Suprapubic skin (tissue), 4 donors: ENCODE results near the gene BZW1. TPM values are rescaled to one million over a fixed set of nuclear protein-coding genes. Genes with fewer than 3 reads are reported as not detected.

ENCODE experiments used
- DNase-seq, 2 donors: peaks; one replicate each; pipeline ENCODE4 v3.0.0-alpha.2; 2019; ENCODE audit warnings: low spot score in 2 of 2
- H3K27ac ChIP-seq: fragments of 200-600 bp; sonication (generic); one replicate; pipeline ENCODE4 v1.5.1; 2019
- H3K27me3 ChIP-seq: fragments of 200-600 bp; sonication (generic); one replicate; pipeline ENCODE4 v1.5.1; 2019
- H3K36me3 ChIP-seq: fragments of 200-600 bp; sonication (generic); one replicate; pipeline ENCODE4 v1.5.1; 2019
- H3K4me1 ChIP-seq: fragments of 200-600 bp; sonication (generic); one replicate; pipeline ENCODE4 v1.5.1; 2019
- H3K4me3 ChIP-seq: fragments of 200-600 bp; sonication (generic); one replicate; pipeline ENCODE4 v1.5.1; 2019; ENCODE audit warnings: mild to moderate bottlenecking
- H3K9me3 ChIP-seq: fragments of 200-600 bp; sonication (generic); one replicate; pipeline ENCODE4 v1.5.1; 2019
- CTCF ChIP-seq, 2 donors: fragments of 200-600 bp in 1 of 2; fragments of 450-650 bp in 1 of 2; sonication (generic) in 1 of 2; IDR thresholded peaks; one replicate each; pipeline ENCODE4 v1.5.1; 2016 to 2019; ENCODE audit warnings: antibody characterized with exemption in 2 of 2, mild to moderate bottlenecking in 1 of 2, moderate library complexity in 1 of 2
- EP300 ChIP-seq: sonication (generic); formaldehyde crosslinking; IDR thresholded peaks from one replicate; pipeline ENCODE4 v1.6.1; 2017; ENCODE audit warnings: antibody characterized with exemption
- POLR2A ChIP-seq, 2 donors: fragments of 450-650 bp; IDR thresholded peaks; one replicate each; pipeline ENCODE4 v1.6.1; 2017; ENCODE audit warnings: antibody characterized with exemption in 2 of 2, mild to moderate bottlenecking in 2 of 2, moderate library complexity in 2 of 2
- POLR2AphosphoS5 ChIP-seq, 3 donors: sonication (generic); formaldehyde crosslinking; IDR thresholded peaks; one replicate each; pipeline ENCODE4 v1.6.1; 2017; ENCODE audit warnings: antibody characterized with exemption in 3 of 3
- WGBS: methylation state at CpG from one replicate; pipeline ENCODE4 v1.1.5; 2018; 5-methylcytosine and 5-hydroxymethylcytosine counted together
- total RNA-seq, 4 donors: library from RNA; depleted of rRNA; stranded (reverse); fragments of >200 nt; gene quantifications; one replicate each; pipeline ENCODE4 v1.1.0, GENCODE V29; 2016

The BZW1 gene
- total RNA-seq, 4 donors from 2014 or later: 103 to 215 (median 137) TPM

GRCh38 chr2:200828572-200829257 is 17.0 kb downstream of the BZW1 start:
- no peak for DNase-seq
- H3K9me3 ChIP-seq: no peaks in the 10 kb centered on the region
- H3K36me3 ChIP-seq: peaks cover 9% of the 10 kb centered on the region
- WGBS: 96% methylated on average over 9 of the region's 9 CpGs
- TF ChIP-seq EP300 (no peak), POLR2AphosphoS5 (IDR thresholded peaks at IDR 0.05) (no peak), POLR2A (IDR thresholded peaks at IDR 0.05) (no peak), CTCF (IDR thresholded peaks at IDR 0.05) (no peak)
- no peak overlapping the region for H3K27ac ChIP-seq
- H3K4me3 ChIP-seq: no peak overlapping the region
- no peaks in the 10 kb centered on the region for H3K27me3 ChIP-seq
- no peaks in the 10 kb centered on the region for H3K4me1 ChIP-seq

DNA sequence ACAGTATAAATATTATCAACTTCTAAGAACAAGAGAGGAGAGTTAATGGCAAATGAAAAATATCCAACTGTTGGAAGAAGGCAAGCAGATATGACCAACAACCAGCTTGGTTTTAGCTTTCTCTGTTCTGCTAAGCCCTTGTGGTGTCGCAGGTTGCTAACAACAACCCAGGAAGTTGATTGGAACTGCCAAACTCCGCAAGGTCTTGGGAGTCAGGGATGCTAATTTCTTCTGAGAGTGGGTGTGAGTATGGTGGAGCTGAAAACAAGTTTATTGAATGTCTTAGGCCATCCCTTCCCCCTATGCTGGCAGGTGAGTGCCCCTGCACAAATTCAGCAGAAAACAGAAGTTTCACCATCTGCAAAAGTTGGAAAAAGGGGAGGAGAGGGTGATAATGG is 17.5 kb downstream of the BZW1 start:
- Histone ChIP-seq H3K36me3 (peaks cover 5% of the 10 kb centered on the region), H3K9me3 (no peaks in the 10 kb centered on the region), H3K4me3 (no peak overlapping the region), H3K27me3 (no peaks in the 10 kb centered on the region), H3K4me1 (no peaks in the 10 kb centered on the region), H3K27ac (no peak overlapping the region)
- no peak for TF ChIP-seq EP300
- no peak for TF ChIP-seq CTCF (IDR thresholded peaks at IDR 0.05)
- no peak for TF ChIP-seq POLR2AphosphoS5 (IDR thresholded peaks at IDR 0.05)
- TF ChIP-seq POLR2A (IDR thresholded peaks at IDR 0.05): no peak
- DNase-seq: no peak
- 88% methylated on average over 2 of the region's 2 CpGs for WGBS

GRCh38 chr2:200834701-200835100 is 23.0 kb downstream of the BZW1 start:
- no peak for TF ChIP-seq CTCF (IDR thresholded peaks at IDR 0.05)
- TF ChIP-seq POLR2AphosphoS5 (IDR thresholded peaks at IDR 0.05): no peak
- no peak for TF ChIP-seq POLR2A (IDR thresholded peaks at IDR 0.05)
- TF ChIP-seq EP300: no peak
- 89% methylated on average over 4 of the region's 4 CpGs for WGBS

DNA sequence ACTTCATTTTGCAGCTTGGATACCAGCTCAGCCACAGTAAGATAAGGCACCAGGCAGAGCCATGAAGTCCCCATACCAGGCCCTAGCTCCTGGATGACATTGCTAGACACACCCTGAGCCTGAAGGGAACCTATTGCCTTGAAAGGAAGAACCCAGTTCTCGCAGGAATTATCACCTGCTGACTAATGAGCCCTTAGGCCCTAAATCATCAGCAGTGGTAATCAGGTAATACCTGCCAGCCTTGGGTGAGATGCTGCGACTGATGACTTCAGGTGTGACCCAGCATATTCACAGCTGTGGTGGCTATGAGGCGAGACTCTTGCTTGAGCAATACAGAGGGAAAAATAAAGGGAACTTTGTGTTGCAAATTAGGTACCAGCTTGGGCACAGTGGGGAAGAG is 27.8 kb downstream of the BZW1 start:
- Histone ChIP-seq H3K4me3 (no peak overlapping the region), H3K27me3 (no peaks in the 10 kb centered on the region), H3K4me1 (no peaks in the 10 kb centered on the region), H3K27ac (no peak overlapping the region), H3K9me3 (peaks cover 3% of the 10 kb centered on the region), H3K36me3 (no peaks in the 10 kb centered on the region)
- DNase-seq: no peak
- TF ChIP-seq POLR2AphosphoS5 (IDR thresholded peaks at IDR 0.05) (no peak), EP300 (no peak), POLR2A (IDR thresholded peaks at IDR 0.05) (no peak), CTCF (IDR thresholded peaks at IDR 0.05) (no peak)
- WGBS: 53% methylated on average over 3 of the region's 3 CpGs

More at GRCh38 chr2:200834701-200835100, 23.0 kb downstream of the BZW1 start:
- no peak overlapping the region for H3K27ac ChIP-seq
- H3K4me1 ChIP-seq: no peaks in the 10 kb centered on the region
- no peaks in the 10 kb centered on the region for H3K27me3 ChIP-seq
- no peak for DNase-seq
- no peaks in the 10 kb centered on the region for H3K36me3 ChIP-seq
- no peak overlapping the region for H3K4me3 ChIP-seq
- peaks cover 3% of the 10 kb centered on the region for H3K9me3 ChIP-seq

DNA sequence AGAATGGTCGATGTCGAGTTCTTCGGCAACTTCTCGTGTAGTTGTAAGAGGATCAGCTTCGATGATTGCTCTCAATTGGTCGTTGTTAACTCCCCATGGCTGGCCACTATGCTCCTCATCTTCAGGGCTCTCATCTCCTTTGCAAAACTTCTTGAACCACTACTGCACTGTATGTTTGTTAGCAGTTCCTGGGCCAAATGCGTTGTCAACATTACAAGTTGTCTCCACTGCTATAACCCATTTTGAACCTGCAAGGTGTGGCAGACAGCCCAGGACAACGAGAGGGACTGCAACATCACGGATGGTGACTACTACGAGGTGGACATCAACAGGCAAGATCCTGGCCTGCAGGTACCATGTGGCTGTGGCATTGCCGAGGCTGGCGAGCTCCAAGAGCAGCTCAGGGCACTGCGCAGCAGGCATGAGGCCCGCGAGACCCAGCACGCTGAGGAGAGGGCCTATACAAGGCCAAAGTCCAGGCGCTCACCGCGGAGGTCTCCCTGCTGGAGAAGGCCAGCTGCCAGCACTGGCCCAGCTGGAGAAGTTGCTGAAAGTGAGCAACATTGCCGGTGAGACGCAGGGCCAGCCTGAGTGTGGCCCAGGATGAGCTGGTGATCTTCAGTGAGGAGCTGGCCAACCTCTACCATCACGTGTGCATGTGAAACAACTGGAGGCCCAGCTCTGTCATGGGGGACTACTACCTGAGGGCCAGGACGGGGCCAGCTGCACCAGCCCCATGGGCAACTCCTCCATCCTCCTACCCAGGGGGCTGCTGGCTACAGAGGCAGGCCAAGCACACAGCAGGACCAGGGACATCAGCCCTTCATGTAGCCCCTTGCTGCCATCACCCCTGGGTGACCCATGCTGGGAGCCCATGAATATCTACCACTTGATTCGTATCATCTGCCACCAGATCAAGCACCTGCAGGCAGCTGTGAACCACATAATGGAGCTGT is 32.6 kb downstream of the BZW1 start:
- 95% methylated on average over 16 of the region's 24 CpGs for WGBS
- Histone ChIP-seq H3K36me3 (no peaks in the 10 kb centered on the region), H3K27me3 (no peaks in the 10 kb centered on the region), H3K27ac (no peak overlapping the region), H3K4me3 (no peak overlapping the region), H3K4me1 (no peaks in the 10 kb centered on the region), H3K9me3 (no peaks in the 10 kb centered on the region)
- TF ChIP-seq POLR2AphosphoS5 (IDR thresholded peaks at IDR 0.05) (no peak), CTCF (IDR thresholded peaks at IDR 0.05) (no peak), POLR2A (IDR thresholded peaks at IDR 0.05) (no peak), EP300 (no peak)
- no peak for DNase-seq
